HG03342 (cell line): ENCODE measurements around the gene GH1.
"Not testable (repeated sequence)": the region's sequence is repeated elsewhere in the genome, so short reads cannot be mapped to it uniquely, and the experiment has no call there.

Source experiments
- ATAC-seq: cut with Tn5 transposase; IDR thresholded peaks from one replicate; pipeline ENCODE4 v1.9.1; 2021; ENCODE audit warnings: mild to moderate bottlenecking, moderate library complexity; ENCODE audit not compliant: unreplicated experiment

The GH1 gene

GRCh38 chr17:63901971-63902370 lies 16.7 kb downstream of the GH1 start:
- ATAC-seq, result not testable (repeated sequence)

- not testable (repeated sequence) for ATAC-seq
Observed at GRCh38 chr17:63898899-63899798, 19.5 kb downstream of the GH1 start.

DNA sequence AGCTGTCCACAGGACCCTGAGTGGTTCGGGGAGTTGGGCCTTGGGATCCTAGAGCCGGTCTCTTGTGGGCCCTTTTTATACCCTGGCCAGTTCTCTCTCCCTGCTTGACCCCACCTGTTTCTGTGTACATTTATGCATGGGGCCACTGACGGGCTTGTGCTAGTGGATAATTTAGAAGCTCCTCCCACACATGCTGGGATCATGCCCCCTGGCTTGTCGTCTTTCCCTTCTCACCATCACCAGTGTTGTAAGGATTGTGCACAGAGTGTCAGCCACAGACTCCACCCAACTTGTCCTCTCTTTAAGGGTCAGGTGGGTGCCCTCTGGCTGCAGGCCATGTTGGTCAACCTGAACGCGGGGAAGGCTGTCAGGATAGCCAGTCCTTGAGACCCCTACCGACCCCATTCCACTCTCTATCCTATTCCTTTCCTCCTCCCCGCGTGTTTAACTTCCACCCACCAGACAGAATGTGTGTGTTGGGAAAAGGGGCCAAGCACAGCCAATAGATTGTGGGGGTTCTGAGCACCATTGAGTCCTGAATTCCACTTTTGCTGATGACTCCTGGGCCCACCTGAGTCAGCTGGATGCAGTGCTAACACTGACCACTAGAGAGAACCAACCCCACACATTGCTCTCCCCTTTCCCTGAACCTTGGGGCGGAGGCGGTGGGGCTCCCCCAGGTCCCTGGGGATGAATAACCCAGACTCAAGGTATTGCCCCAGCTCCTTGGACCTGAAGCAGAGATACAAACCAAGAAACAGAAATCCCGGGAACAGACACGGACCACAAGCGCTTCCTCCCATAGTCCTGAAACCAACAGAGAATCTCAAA lies 21.9 kb downstream of the GH1 start, which contains the start of gene CSH1:
Gene CSH1, minus strand, starts transcription at position 51 of the 831 bp plus-strand sequence. CDS start 63 bp downstream, outside the sequence.
- ATAC-seq, result not testable (repeated sequence)

- ATAC-seq, result not testable (repeated sequence)
Observed at GRCh38 chr17:63894821-63895220, 23.8 kb downstream of the GH1 start.

- not testable (repeated sequence) for ATAC-seq
Observed at GRCh38 chr17:63894021-63894420, 24.6 kb downstream of the GH1 start.

GRCh38 chr17:63892316-63893037 lies 26.2 kb downstream of the GH1 start:
- not testable (repeated sequence) for ATAC-seq

GRCh38 chr17:63889026-63889848 lies 29.4 kb downstream of the GH1 start:
- ATAC-seq, result not testable (repeated sequence)

GRCh38 chr17:63885119-63885518 lies 33.5 kb downstream of the GH1 start:
- ATAC-seq, result not testable (repeated sequence)

DNA sequence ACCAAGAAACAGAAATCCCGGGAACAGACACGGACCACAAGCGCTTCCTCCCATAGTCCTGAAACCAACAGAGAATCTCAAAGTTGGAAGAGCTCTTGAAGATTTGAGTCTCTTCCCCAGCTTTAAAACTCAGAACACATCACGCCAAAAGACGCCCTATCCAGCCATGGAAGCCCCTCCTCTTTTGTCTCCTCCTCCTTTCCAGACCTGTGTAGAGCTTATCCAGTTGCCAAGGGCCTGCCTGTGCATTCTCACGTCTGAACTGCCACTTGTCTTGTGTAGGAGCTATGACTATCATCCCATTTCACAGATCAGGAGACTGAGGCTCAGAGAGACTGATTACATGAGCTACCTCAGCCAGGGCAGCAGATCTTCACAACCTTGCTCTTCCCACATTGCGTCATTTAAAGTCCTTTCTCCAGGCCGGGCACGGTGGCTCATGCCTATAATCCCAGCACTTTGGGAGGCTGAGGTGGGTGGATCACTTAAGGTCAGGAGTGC lies 36.0 kb downstream of the GH1 start:
- ATAC-seq, result not testable (repeated sequence)

DNA sequence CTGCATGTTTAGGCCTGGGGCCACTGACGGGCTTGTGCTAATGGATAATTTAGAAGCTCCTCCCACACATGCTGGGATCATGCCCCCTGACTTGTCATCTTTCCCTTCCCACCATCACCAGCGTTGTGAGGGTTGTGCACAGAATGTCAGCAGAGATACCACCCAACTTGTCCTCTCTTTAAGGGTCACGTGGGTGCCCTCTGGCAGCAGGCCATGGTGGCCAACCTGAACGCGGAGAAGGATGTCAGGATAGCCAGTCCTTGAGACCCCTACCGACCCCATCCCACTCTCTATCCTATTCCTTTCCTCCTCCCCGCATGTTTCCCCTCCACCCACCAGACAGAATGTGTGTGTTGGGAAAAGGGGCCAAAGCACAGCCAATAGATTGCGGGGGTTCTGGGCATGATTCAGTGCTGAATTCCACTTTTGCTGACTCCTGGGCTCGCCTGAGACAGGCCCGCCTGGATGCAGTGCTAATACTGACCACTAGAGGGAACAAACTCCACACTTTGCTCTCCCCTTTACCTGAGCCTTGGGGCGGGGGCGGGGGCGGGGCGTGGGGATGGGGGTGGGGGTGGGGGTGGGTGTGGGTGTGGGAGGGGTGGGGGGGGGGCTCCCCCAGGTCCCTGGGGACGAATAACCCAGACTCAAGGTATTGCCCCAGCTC lies 36.6 kb downstream of the GH1 start, which contains the start of gene GH2:
Gene GH2, minus strand, starts transcription at position 10 of the 667 bp plus-strand sequence. CDS start 143 bp downstream, outside the sequence.
- no peak for ATAC-seq

- ATAC-seq, result not testable (repeated sequence)
Observed at GRCh38 chr17:63881337-63881736, 37.3 kb downstream of the GH1 start.

GRCh38 chr17:63880706-63881105 lies 37.9 kb downstream of the GH1 start:
- no peak for ATAC-seq

- not testable (repeated sequence) for ATAC-seq
Observed at GRCh38 chr17:63878413-63878812, 40.2 kb downstream of the GH1 start.

DNA sequence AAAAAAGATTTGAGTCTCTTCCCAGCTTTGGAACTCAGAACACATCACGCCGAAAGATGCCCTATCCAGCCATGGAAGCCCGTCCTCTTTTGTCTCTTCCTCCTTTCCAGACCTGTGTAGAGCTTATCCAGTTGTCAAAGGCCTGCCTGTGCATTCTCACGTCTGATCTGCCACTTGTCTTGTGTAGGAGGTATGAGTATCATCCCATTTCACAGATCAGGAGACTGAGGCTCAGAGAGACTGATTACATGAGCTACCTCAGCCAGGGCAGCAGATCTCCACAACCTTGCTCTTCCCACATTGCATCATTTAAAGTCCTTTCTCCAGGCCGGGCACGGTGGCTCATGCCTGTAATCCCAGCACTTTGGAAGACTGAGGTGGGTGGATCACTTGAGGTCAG lies 43.9 kb downstream of the GH1 start:
- not testable (repeated sequence) for ATAC-seq

- not testable (repeated sequence) for ATAC-seq
Observed at GRCh38 chr17:63874061-63874626, 44.5 kb downstream of the GH1 start.

DNA sequence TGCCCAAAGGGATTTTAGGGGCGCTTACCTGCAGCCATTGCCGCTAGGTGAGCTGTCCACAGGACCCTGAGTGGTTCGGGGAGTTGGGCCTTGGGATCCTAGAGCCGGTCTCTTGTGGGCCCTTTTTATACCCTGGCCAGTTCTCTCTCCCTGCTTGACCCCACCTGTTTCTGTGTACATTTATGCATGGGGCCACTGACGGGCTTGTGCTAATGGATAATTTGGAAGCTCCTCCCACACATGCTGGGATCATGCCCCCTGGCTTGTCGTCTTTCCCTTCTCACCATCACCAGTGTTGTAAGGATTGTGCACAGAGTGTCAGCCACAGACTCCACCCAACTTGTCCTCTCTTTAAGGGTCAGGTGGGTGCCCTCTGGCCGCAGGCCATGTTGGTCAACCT lies 45.1 kb downstream of the GH1 start, which contains the start of gene CSH2:
Gene CSH2, minus strand, starts transcription at position 101 of the 400 bp plus-strand sequence. Its CDS starts 63 bp downstream, at position 38.
- ATAC-seq, result not testable (repeated sequence)

DNA sequence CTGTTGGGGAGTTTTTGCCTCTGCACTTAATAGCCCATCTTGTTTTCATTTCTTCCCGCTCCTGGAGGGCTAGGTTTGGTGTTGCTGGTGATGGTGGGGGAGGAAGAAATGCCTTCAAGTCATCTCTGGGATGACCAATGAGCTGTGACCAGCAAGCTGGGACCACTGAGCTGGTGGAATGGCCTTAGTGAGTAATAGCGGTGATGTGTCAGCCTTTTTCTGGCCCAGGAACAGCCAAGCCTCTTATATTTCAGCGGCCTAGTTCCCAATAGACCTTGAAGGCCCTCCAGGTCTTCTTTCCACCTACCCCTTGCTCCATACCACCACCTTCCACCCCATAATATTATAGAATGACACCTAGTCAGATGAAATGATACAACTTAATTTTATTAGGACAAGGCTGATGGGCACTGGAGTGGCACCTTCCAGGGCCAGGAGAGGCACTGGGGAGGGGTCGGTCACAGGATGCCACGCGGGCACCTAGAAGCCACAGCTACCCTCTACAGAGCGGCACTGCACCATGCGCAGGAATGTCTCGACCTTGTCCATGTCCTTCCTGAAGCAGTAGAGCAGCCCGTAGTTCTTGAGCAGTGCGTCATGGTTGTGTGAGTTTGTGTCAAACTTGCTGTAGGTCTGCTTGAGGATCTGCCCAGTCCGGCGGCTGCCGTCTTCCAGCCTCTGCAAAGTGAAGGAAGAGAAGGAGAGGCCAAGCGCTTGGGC lies 46.8 kb downstream of the GH1 start:
- not testable (repeated sequence) for ATAC-seq

- not testable (repeated sequence) for ATAC-seq
Observed at GRCh38 chr17:63870292-63870665, 48.4 kb downstream of the GH1 start.
